GM23248 (cell line): ENCODE data around the gene SCYGR7.
"Not testable (repeated sequence)": the region's sequence is repeated elsewhere in the genome, so short reads cannot be mapped to it uniquely, and the experiment has no call there.

Experiments used
- EZH2 ChIP-seq: fragments of 200-600 bp; sonication (generic); IDR thresholded peaks from 2 replicates; pipeline ENCODE4 v1.6.1; 2018; ENCODE audit warnings: antibody characterized with exemption, mild to moderate bottlenecking; ENCODE audit not compliant: insufficient read depth, poor library complexity, severe bottlenecking
- EZH2phosphoT487 ChIP-seq: fragments of 200-600 bp; sonication (generic); IDR thresholded peaks from 2 replicates; pipeline ENCODE4 v1.6.1; 2018; ENCODE audit warnings: antibody characterized with exemption, moderate library complexity, mild to moderate bottlenecking, low read depth; ENCODE audit not compliant: insufficient read depth

DNA sequence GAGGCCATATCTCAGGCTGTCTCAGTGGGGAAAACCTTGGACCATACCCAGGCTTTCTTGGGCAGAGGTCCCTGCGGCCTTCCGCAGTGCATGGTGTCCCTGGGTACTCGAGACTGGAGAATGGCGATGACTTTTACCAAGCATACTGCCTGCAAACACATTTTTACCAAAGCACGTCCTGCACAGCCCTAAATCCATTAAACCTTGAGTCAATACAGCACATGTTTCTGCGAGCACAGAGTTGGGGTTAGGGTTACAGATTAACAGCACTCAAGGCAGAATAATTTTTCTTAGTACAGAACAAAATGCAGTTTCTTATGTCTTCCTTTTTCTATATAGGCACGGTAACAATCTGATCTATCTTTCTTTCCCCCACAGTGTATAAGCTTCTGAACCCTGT, 5.3 kb upstream of the SCYGR7 start:
- not testable (repeated sequence) for TF ChIP-seq EZH2, EZH2phosphoT487
